ENCODE measurements around the gene SDF4. TPM values are rescaled to one million over a fixed set of nuclear protein-coding genes. Genes with fewer than 3 reads are reported as not detected.

Gene SDF4
- total and polyA plus RNA-seq, 2 of the 8 experiments (the other 6 are each of a cell fraction or from before 2014, with no cell fraction given) = 45.5 to 75.6 TPM

DNA sequence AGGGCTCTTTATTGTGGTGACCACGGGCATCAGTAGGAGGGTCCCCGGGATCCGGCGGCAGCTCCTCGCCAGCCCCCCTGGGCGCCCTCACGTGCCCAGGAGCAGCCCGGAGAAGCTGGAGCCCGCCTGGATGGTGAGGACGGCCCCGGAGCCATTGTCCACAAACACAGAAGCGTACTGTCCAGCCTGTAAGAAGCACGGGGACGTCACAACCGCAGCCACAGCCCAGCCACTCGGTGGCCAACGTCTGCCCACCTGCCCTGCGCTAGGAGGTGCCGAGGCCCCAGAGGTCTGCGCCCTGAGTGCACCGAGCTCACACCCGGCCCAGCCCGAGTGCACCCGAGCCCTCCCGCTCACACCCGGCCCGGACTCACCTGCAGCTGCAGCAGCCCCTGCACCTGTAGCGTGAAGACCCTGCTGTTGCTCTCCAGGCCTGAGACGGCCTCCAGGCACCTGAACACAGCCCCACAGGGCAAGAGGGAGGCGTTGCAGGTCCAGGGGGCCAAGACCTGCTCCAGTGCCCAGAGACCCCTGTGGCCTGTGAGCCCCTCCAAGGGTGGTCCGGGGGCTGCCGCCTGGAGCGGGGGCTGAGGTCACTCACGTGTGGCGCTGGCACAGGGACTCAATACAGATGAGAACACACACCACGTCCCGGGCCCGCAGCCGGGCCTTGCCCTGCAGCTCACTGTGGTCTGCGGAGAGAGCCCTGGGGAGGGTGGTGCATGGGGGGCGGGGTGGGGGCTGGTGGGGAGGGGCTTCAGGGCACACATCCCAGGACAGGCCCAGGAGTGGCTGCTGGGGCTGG, 10.9 kb upstream of the SDF4 start:
- no peaks in the 10 kb centered on the region for H3K79me1 ChIP-seq (ENCODE audit: low read depth, low read length)
- no peak overlapping the region for H3K4me3 ChIP-seq (ENCODE audit: extremely low read depth in 1 of 4, insufficient read depth in 2 of 4, low read depth in 3 of 4, low read length in 4 of 4)
- H4K20me1 ChIP-seq (replicated peaks in 1 of 2; ENCODE audit: control insufficient read depth in 1 of 2, insufficient read depth in 2 of 2, low read length in 2 of 2) = peaks cover 4 to 6% of the 10 kb centered on the region in 2 experiments
- H3K36me3 ChIP-seq (ENCODE audit: control insufficient read depth in 2 of 4, insufficient read depth in 4 of 4, low read length in 3 of 4) = no peaks in the 10 kb centered on the region
- H3K4ac ChIP-seq (replicated peaks; ENCODE audit: insufficient read length, low read depth, low read length) = no peak overlapping the region
- no peak overlapping the region for H2BK12ac ChIP-seq (ENCODE audit: low read depth, low read length)
- H3K23ac ChIP-seq (ENCODE audit: insufficient read length) = no peak overlapping the region
- no peaks in the 10 kb centered on the region; a peak in 1 of 4 replicates for H3K79me2 ChIP-seq (ENCODE audit: control insufficient read depth in 1 of 2, insufficient read depth in 2 of 2, low read length in 2 of 2)
- H4K5ac ChIP-seq (ENCODE audit: insufficient read length, low read depth, low read length) = no peak overlapping the region
- H2BK15ac ChIP-seq (ENCODE audit: low read length) = no peak overlapping the region
- POLR2A ChIA-PET (ENCODE audit: partially characterized antibody) = interaction anchor here (0.7 to 2.4 kb wide), 5 partner anchors 9 to 74 kb away, joined by 3 to 12 read pairs (median 3); partner anchors contain the start of genes B3GALT6 and SDF4
- no peak overlapping the region for H3K56ac ChIP-seq (replicated peaks; ENCODE audit: insufficient read length, low read depth, low read length)
- no peaks in the 10 kb centered on the region for H3K9me3 ChIP-seq (ENCODE audit: insufficient read depth in 2 of 2, low read depth in 1 of 2, low read length in 1 of 2)
- H3K4me2 ChIP-seq (ENCODE audit: insufficient read depth in 1 of 2, low read depth in 2 of 2, low read length in 2 of 2) = no peak overlapping the region
- no peak overlapping the region for H2BK5ac ChIP-seq (ENCODE audit: low read depth, low read length)
- no peak overlapping the region for H2BK20ac ChIP-seq (ENCODE audit: low read length)
- DNase-seq (ENCODE audit: low read depth in 1 of 2, low spot score in 2 of 2) (no peak), FAIRE-seq (no peak)
- no peak overlapping the region for H2BK120ac ChIP-seq (replicated peaks; ENCODE audit: low read depth, low read length)
- peaks cover 0 to 10% (median 1%) of the 10 kb centered on the region in 4 experiments; a peak in 5 of 7 replicates for H3K4me1 ChIP-seq (replicated peaks in 1 of 4; ENCODE audit: control insufficient read depth in 3 of 4, insufficient read depth in 4 of 4, low read length in 3 of 4)
- H3K23me2 ChIP-seq (ENCODE audit: low read depth, low read length) = no peaks in the 10 kb centered on the region; the same call in 1 of the 2 replicates
- no peak overlapping the region for H3K27ac ChIP-seq (ENCODE audit: low read depth, low read length)
- no peak overlapping the region for H3K18ac ChIP-seq (ENCODE audit: extremely low read depth, low read length)
- H3K14ac ChIP-seq (ENCODE audit: insufficient read length) = no peak overlapping the region
- 90% methylated on average over 27 of the region's 41 CpGs; no CpG with 5 or more reads in 1 of the 2 experiments for WGBS, 2 experiments (ENCODE audit: extremely low coverage in 1 of 2, insufficient coverage in 1 of 2, insufficient read length in 1 of 2, insufficient replicate concordance in 2 of 2, low coverage in 1 of 2, low lambda C conversion rate in 2 of 2, missing lambda C conversion rate in 1 of 2)
- no peak overlapping the region for H2AFZ ChIP-seq (ENCODE audit: low read length)
- H3K27me3 ChIP-seq (replicated peaks in 1 of 4; ENCODE audit: control insufficient read depth in 3 of 4, extremely low read depth in 1 of 4, insufficient read depth in 3 of 4, low read length in 3 of 4) = peaks cover 2 to 19% (median 11%) of the 10 kb centered on the region in 4 experiments; a peak in 6 of 7 replicates
- H4K8ac ChIP-seq (ENCODE audit: extremely low read depth, insufficient read depth, low read length) = no peak overlapping the region; the same call in 1 of the 2 replicates
- no peak overlapping the region for H2AK5ac ChIP-seq (ENCODE audit: low read depth, low read length)
- CTCF ChIA-PET (ENCODE audit: partially characterized antibody) = interaction anchor here (0.6 to 1.3 kb wide), 2 partner anchors 16 to 35 kb away, joined by 3 read pairs; no protein-coding TSS in a partner anchor
- H4K91ac ChIP-seq (replicated peaks; ENCODE audit: insufficient read length, low read length) = no peak overlapping the region
- no peak overlapping the region; a peak in 1 of 7 replicates for H3K9ac ChIP-seq (replicated peaks in 1 of 4; ENCODE audit: extremely low read depth in 1 of 4, low read depth in 3 of 4, low read length in 3 of 4)
- TF ChIP-seq JUN (IDR thresholded peaks at IDR 0.05; ENCODE audit: low read depth, low read length) = no peak

All from H1 (cell line).